ENCODE data around the gene GRIK2.

Gene GRIK2

DNA sequence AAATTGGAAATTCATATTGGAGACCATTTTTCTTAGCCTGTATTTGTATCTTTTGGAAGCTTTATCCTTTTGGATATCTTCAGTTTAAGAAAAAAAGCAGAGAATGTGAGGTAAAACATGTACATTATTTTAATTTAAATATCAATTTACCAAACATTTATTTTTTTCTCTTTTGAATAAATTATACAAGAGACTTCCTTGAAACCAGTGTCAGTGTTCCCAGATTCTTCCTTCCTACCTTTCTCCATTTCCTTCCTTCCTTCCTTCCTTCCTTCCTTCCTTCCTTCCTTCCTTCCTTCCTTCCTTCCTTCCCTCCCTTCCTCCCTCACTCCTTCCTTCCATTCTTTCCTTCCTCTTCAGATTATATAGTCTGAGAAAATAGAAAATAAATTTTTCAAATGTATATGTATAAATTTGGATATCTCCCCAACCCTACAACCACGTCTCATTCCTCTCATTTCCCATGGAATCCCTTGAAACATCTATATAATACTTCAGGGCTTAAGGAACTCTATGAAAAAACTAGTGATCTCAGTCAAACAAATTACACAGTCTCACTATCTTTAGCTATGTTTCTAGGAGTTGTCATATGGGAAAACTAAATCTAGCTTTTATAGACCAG lies 528.4 kb downstream of the GRIK2 start:
- DNase-seq, result no peak

- DNase-seq, result no peak
These were observed 532.8 kb downstream of the GRIK2 start for GRCh38 chr6:101926149-101926925.

GRCh38 chr6:101931766-101932165 lies 538.3 kb downstream of the GRIK2 start:
- DNase-seq, result no peak

GRCh38 chr6:101932704-101933103 lies 539.2 kb downstream of the GRIK2 start:
- DNase-seq, result no peak

GRCh38 chr6:101935732-101936131 lies 542.2 kb downstream of the GRIK2 start:
- DNase-seq, result no peak

- no peak for DNase-seq
These were observed 543.0 kb downstream of the GRIK2 start for GRCh38 chr6:101936516-101936915.

- DNase-seq, result no peak
These were observed 543.6 kb downstream of the GRIK2 start for GRCh38 chr6:101937108-101937507.

DNA sequence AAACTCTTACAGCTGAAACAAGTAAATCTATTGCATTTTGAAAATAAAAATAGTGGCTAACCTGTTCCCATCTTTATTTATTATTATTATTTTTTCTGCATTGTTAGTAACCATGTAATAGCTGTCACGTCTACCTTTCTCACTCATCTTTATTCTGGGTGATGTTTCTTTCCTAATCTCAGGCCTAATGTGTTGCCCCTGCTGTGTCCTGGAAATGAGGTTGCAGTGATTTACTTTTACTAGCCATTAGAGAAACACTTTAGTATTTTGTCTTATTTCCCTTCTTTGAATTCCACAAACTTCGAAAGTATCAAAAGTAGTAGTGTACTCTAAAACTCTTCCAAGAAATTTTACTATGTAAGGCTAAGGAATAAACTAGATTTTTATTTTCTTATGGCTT lies 546.9 kb downstream of the GRIK2 start:
- no peak for DNase-seq

- no peak for DNase-seq
These were observed 563.5 kb downstream of the GRIK2 start for GRCh38 chr6:101956961-101957360.

GRCh38 chr6:101961357-101961756 lies 567.8 kb downstream of the GRIK2 start:
- DNase-seq, result no peak

GRCh38 chr6:101980924-101981323 lies 587.4 kb downstream of the GRIK2 start:
- DNase-seq, result no peak

DNA sequence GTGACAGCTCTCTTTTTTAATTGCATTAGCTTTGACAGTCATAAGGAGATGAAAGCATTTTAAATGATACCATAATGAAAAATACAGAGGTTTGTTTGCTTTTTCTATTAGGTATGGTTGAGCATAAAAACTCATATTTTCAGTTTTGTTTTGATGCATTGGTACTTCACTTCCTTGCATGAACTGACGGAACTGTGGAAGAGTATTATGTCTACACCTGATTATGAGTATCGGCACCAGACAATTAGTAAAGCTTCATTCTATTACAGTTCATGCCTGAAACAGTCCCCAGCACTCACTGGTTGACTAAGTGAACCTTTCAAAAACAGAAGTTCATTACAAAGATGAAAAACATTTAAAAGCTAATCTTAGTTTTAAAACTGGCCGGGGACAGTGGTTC lies 593.0 kb downstream of the GRIK2 start:
- DNase-seq, result no peak

DNA sequence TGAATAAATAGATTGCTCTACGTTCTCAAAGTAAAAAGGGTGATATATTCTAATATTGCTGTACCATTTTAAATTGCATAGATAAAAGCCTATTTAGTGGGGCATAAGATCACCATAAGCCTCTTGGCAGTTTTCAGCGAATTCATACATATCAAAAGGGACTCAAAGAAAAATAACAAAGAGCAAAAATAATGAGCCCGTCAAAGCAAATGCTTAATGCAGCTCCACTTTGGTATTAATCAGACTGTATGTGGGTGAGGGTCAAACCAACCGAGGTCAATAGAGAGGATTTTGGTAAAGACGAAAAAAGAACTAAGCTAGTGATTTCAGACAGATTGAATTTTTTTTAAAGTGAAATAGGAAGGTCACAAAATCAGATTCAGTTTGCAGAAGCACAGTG lies 598.8 kb downstream of the GRIK2 start:
- no peak for DNase-seq

GRCh38 chr6:101994521-101994920 lies 601.0 kb downstream of the GRIK2 start:
- DNase-seq, result no peak

DNA sequence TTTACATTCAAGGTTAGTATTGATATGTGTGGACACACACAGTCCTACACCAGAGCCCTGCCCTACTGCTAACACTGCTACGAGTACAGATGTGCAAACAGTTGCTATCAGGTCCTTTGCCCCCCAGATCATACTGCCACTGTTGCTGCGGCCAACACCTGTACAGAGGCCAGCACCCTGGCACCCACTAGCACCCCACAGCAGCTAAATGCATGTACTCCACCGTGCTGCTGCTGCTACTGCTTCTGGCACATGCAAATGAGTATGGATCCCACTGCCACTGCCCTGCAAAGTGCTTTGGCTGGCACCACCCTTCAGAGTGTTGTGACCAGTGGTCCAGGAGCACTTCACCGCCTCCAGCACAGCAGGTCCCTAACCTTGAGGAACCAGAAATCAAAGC lies 621.9 kb downstream of the GRIK2 start:
- no peak for DNase-seq

- no peak for DNase-seq
These were observed 628.8 kb downstream of the GRIK2 start for GRCh38 chr6:102022281-102022680.

DNA sequence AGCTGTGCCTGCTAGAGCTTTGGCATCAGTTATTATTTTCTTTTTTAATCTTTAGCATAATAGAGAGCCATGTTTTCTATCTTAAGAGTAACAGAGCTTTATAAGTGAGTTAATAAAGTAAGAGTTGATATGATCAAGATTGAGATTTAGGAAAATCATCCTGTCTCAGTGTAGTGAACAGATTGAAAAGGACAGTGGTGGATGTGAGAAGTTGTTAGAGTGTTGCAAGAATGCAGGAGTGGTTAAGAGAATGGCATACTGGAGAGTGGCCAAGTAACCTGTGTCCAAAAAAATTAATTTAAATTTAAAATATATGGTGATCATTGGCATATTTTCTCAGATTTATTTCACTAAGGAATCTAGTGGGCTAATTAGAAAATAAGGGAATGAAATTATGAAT lies 629.3 kb downstream of the GRIK2 start:
- no peak for DNase-seq

GRCh38 chr6:102023977-102024657 lies 630.6 kb downstream of the GRIK2 start:
- DNase-seq, result no peak

DNA sequence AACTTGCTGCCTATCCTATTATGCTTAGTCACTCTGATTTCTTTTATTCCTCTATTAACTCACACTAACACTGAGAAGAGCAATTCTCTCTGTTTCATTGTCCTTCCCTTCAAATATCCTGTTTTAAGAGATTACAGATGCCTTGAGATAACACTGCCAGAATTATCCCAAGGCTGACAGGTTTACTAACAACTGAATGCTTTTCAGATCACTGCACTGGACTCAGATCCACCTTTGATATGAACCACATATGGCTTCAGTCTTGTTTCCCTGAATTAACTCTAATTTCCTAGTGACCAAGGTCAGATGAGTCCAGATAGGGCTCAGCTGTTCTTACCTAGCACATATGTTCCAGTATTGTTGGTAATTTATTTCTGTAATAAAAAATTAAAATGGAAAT lies 633.1 kb downstream of the GRIK2 start:
- no peak for DNase-seq

DNA sequence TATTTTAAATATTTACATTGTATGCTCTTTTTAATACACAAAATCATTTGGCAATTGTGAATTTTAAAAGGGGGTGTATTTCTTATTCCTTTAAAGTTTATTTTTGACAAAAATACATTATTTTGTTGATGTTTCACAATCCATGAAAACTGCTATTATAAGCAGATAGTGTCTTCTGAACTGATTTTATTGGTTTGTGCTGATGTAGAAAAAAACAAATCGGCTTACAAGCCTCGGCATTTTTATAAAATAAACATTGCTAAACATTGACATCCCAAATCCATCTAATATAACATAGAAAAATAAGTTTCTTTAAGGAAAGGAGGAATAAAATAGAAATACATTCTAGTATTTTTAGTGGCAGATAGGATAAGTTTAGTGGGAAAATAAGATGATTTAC lies 634.7 kb downstream of the GRIK2 start:
- no peak for DNase-seq

- no peak for DNase-seq
These were observed 645.5 kb downstream of the GRIK2 start for GRCh38 chr6:102038964-102039363.

GRCh38 chr6:102039441-102039840 lies 645.9 kb downstream of the GRIK2 start:
- DNase-seq, result no peak

DNA sequence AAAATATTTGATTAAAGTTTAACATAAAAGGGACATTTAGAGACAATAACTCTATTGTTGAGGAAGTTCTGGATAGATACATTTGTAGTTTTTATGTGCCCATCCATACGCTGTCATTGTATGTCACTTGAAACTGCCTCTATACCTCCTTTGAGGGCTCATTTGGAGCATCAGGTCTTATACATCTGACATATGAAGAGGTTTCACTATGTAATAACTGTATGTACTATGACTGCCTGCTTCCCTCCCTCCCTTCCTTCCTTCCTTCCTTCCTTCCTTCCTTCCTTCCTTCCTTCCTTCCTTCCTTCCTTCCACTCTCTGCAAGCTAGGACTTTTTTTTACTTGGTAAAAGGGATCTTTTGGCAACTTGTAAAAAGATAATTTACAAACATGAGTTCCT lies 657.5 kb downstream of the GRIK2 start:
- no peak for DNase-seq

GRCh38 chr6:102051720-102052119 lies 658.2 kb downstream of the GRIK2 start:
- no peak for DNase-seq

All from NCI-H510A treated with DMSO at 0.1 percent for 48 hours (cell line).